Measurements from ENCODE around the gene GPR27.

GPR27 gene

DNA sequence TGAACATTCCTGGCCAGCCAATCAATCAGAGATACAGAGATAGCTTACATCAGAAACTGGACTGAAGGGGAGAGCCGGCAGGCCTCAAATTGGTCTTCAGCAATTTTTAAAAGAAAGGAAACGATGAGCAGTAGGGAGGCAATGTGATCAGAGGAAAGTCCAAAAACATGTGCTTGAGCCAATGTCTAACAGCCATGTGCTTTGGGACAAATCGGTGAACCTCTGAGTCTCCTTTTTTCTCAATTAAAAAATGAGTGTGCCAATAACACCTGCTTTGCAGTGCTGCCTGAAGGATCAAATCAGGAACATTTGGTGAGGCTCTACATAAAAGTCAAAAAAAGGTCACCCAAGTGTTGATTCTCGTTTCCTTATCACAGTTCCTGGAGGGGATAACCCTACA, 21.0 kb upstream of the GPR27 start:
- TF ChIP-seq, protein P1, sequence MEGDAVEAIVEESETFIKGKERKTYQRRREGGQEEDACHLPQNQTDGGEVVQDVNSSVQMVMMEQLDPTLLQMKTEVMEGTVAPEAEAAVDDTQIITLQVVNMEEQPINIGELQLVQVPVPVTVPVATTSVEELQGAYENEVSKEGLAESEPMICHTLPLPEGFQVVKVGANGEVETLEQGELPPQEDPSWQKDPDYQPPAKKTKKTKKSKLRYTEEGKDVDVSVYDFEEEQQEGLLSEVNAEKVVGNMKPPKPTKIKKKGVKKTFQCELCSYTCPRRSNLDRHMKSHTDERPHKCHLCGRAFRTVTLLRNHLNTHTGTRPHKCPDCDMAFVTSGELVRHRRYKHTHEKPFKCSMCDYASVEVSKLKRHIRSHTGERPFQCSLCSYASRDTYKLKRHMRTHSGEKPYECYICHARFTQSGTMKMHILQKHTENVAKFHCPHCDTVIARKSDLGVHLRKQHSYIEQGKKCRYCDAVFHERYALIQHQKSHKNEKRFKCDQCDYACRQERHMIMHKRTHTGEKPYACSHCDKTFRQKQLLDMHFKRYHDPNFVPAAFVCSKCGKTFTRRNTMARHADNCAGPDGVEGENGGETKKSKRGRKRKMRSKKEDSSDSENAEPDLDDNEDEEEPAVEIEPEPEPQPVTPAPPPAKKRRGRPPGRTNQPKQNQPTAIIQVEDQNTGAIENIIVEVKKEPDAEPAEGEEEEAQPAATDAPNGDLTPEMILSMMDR (IDR thresholded peaks at IDR 0.05; ENCODE audit: low read length, missing control alignments): no peak
- H3K4me3 ChIP-seq (replicated peaks; ENCODE audit: low read depth, low read length): no peak overlapping the region
- DNase-seq (ENCODE audit: low read depth): no peak

DNA sequence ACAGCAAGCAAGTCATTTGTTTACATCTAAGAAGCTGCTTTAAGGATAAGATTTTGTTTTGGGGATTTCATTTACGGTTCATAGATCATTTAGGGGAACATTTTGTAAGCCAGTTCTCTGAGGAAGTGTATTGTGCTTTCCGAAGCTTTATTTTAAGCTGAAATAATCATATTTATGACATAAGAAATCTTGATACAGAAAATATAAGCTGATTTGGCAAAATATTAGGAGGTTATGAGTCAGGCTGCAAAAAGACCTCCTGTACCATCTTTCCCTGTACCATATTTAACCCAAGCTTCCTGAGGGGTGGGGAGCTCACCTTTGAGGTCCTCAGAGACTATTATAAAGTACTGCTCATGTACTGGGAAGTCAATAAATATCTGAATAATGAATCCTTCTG, 20.3 kb upstream of the GPR27 start:
- TF ChIP-seq, protein P1 (IDR thresholded peaks at IDR 0.05; ENCODE audit: low read length, missing control alignments): no peak
- DNase-seq (ENCODE audit: low read depth): no peak

GRCh38 chr3:71734881-71735280, 18.8 kb upstream of the GPR27 start:
- TF ChIP-seq, protein P1 (IDR thresholded peaks at IDR 0.05; ENCODE audit: low read length, missing control alignments): no peak
- H3K4me3 ChIP-seq (replicated peaks; ENCODE audit: low read depth, low read length): no peak overlapping the region
- no peak for DNase-seq (ENCODE audit: low read depth)

More for the DNA sequence above, 20.3 kb upstream of the GPR27 start:
- no peak overlapping the region for H3K4me3 ChIP-seq (replicated peaks; ENCODE audit: low read depth, low read length)

DNA sequence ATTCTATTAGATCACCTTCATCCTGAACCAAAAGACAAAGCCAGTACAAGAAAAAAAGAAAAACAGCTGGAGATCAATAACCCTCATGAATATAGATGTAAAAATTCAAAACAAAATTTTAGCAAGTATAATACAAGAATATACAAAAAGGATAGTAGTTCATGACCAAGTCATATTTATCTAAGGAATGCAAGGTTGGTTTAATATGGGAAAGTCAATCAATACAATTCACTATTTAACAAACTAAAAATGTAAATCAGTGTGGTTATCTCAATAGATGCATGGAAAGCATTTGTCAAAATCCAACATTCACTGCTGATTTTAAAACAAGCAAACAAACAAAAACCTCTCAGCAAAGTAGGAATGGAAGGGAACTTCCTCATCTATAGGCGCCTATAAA, 11.0 kb upstream of the GPR27 start:
- TF ChIP-seq, protein P1 (IDR thresholded peaks at IDR 0.05; ENCODE audit: low read length, missing control alignments): no peak
- no peak overlapping the region for H3K4me3 ChIP-seq (replicated peaks; ENCODE audit: low read depth, low read length)
- DNase-seq (ENCODE audit: low read depth): no peak

DNA sequence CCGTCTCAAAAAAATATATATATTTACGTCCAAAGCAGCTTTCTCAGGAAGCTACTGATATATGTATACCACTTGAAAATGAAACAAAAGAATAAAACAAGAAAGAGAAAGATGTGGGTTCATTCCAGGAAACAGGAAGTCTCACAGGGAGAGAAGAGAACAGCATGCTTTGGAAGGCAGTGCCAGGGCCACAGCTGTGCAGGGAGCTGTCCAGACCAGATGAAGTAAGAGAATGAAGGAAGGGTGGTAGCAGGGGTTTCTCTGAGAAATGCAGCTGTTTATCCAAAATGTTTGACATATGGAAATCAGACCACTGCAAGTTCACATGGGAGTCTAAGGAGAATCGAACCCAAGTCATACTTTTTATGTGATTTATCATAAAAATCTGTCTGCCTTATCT, 8.9 kb upstream of the GPR27 start:
- DNase-seq (ENCODE audit: low read depth): no peak
- no peak overlapping the region for H3K4me3 ChIP-seq (replicated peaks; ENCODE audit: low read depth, low read length)
- TF ChIP-seq, protein P1 (IDR thresholded peaks at IDR 0.05; ENCODE audit: low read length, missing control alignments): no peak

- DNase-seq (ENCODE audit: low read depth): no peak
- H3K4me3 ChIP-seq (replicated peaks; ENCODE audit: low read depth, low read length): no peak overlapping the region
- TF ChIP-seq, protein P1 (IDR thresholded peaks at IDR 0.05; ENCODE audit: low read length, missing control alignments): no peak
These were observed 2.1 kb upstream of the GPR27 start for GRCh38 chr3:71751602-71752001.

DNA sequence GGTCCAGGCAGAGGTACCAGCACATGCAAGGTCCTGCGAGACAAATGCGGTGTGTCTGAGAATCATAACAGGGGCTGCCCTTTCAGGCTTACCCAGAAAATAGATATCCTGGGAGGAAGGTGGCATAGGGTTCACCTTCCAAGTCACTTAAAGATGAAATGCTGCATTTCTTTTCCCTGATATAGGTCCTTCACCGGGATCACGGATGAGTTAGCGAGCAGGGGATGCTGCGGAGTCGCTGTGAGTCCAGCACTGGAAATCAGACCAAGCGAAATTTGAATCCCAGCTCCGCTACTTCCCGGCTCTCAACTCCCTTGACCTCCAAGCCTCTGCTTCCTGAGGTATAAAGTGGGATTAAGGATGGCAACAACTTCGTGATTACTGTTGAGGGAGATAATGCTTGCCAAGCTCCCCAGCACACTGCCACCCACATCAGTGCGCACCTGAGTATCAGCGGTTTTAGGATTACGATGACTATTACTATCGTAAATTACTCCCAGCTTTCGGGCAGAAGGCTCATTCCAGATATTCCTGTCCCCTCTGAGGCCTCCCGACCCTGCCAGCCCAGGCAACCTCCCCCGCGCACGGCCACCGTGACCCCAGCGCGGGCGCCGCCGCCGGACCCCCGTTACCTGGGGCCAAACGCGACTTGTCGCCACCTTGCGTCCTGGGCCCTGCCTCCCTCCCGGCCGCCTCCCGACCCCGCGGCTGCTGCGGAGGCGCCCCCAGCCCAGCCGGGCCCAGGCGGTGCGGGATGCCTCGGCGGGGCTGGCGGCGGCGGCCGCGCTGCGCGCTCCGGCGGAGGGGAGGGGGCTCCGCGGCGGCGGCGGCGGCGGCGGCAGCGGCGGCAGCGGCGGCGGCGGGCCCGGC, 589 bp upstream of the GPR27 start:
- no peak overlapping the region for H3K4me3 ChIP-seq (replicated peaks; ENCODE audit: low read depth, low read length)
- no peak for DNase-seq (ENCODE audit: low read depth)
- TF ChIP-seq, protein P1 (IDR thresholded peaks at IDR 0.05; ENCODE audit: low read length, missing control alignments): no peak
